Peyer's patch (tissue), 4 donors: Measurements from ENCODE around the gene NOP10.

ENCODE experiments used
- POLR2A ChIP-seq, 2 donors: fragments of 450-650 bp; IDR thresholded peaks; one replicate each; pipeline ENCODE4 v1.5.1; 2017; ENCODE audit warnings: antibody characterized with exemption in 2 of 2, mild to moderate bottlenecking in 2 of 2, moderate library complexity in 2 of 2
- TF ChIP-seq, protein P1 (sequence below), 6 experiments: fragments of 450-650 bp in 4 of 6; fragments of 200-600 bp in 2 of 6; sonication (generic) in 1 of 6; IDR thresholded peaks; one replicate each; pipeline ENCODE4 v1.5.1; 2017 to 2019; ENCODE audit warnings: antibody characterized with exemption in 6 of 6, mild to moderate bottlenecking in 3 of 6, moderate library complexity in 1 of 6

DNA sequence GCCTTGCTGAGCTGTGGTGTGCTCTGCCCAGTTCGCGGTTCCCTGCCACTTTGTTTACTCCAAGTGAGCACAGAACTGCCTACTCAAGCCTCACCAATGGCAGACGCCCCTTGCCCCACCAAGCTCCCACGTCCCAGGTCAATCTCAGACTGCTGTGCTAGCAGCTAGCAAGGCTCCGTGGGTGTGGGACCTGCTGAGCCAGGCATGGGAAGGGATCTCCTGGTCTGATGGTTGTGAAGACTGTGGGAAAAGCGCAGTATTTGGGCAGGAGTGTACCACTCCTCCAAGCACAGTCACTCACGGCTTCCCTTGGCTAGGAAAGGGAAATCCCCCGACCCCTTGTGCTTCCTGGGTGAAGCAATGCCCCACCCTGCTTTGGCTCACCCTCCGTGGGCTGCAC lies 50.3 kb downstream of the NOP10 start:
- TF ChIP-seq, protein P1, sequence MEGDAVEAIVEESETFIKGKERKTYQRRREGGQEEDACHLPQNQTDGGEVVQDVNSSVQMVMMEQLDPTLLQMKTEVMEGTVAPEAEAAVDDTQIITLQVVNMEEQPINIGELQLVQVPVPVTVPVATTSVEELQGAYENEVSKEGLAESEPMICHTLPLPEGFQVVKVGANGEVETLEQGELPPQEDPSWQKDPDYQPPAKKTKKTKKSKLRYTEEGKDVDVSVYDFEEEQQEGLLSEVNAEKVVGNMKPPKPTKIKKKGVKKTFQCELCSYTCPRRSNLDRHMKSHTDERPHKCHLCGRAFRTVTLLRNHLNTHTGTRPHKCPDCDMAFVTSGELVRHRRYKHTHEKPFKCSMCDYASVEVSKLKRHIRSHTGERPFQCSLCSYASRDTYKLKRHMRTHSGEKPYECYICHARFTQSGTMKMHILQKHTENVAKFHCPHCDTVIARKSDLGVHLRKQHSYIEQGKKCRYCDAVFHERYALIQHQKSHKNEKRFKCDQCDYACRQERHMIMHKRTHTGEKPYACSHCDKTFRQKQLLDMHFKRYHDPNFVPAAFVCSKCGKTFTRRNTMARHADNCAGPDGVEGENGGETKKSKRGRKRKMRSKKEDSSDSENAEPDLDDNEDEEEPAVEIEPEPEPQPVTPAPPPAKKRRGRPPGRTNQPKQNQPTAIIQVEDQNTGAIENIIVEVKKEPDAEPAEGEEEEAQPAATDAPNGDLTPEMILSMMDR (IDR thresholded peaks at IDR 0.05) = no peak
- TF ChIP-seq POLR2A (IDR thresholded peaks at IDR 0.05) = no peak
